Spleen (tissue), 7 donors: Measurements from ENCODE around the gene TRIM2.

Experiments
- POLR2A ChIP-seq, 3 donors: fragments of 450-650 bp; IDR thresholded peaks; one replicate each; pipeline ENCODE4 v1.5.1; 2017; ENCODE audit warnings: antibody characterized with exemption in 3 of 3, mild to moderate bottlenecking in 1 of 3
- TF ChIP-seq, protein P1 (sequence below), 11 experiments: fragments of 200-600 bp in 7 of 11; fragments of 450-650 bp in 4 of 11; sonication (generic) in 4 of 11; IDR thresholded peaks in 8 of 11; conservative IDR thresholded peaks in 3 of 11; 1 replicate in 7 of 11; 2 replicates in 4 of 11; pipeline versions ENCODE4 v1.4.0 to v1.8.0; 2016 to 2021; ENCODE audit warnings: antibody characterized with exemption in 11 of 11, inconsistent platforms in 4 of 11, mild to moderate bottlenecking in 1 of 11
- donor health status: DM: no; HTN: no; CAD: no; lungs with moderate emphysema.
- donor health status: DM: no; HTN: no; CAD: no.
- donor health status: DM: no; HTN: no; CAD: no.

DNA sequence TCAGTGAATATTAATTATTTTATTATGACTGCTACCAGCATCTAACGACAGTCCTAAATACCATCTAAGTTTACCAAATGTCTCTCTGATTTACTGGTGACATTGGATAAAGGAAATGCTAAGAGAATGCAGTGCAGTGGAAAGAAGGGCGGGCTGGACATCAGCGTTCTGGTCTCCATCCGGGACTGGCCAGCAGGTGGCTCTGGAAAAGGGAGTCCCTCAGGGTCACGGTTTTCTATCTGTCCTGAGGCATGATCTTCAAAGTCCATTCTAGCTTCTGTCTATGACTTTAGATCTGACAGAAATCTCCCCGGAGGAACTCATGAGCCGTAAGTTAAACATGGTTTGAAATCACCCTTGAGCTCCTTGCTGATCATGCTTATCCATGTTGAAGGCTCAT lies 3.3 kb downstream of the TRIM2 start:
- TF ChIP-seq, protein P1, sequence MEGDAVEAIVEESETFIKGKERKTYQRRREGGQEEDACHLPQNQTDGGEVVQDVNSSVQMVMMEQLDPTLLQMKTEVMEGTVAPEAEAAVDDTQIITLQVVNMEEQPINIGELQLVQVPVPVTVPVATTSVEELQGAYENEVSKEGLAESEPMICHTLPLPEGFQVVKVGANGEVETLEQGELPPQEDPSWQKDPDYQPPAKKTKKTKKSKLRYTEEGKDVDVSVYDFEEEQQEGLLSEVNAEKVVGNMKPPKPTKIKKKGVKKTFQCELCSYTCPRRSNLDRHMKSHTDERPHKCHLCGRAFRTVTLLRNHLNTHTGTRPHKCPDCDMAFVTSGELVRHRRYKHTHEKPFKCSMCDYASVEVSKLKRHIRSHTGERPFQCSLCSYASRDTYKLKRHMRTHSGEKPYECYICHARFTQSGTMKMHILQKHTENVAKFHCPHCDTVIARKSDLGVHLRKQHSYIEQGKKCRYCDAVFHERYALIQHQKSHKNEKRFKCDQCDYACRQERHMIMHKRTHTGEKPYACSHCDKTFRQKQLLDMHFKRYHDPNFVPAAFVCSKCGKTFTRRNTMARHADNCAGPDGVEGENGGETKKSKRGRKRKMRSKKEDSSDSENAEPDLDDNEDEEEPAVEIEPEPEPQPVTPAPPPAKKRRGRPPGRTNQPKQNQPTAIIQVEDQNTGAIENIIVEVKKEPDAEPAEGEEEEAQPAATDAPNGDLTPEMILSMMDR (IDR thresholded peaks at IDR 0.05 in 8 of 11, conservative IDR thresholded peaks at IDR 0.05 in 3 of 11): peak in 9 of 11 experiments; percentile 22 to 59 (median 49)
- TF ChIP-seq POLR2A (IDR thresholded peaks at IDR 0.05): no peak
